HepG2 (cell line): ENCODE data around the gene MMUT. TPM values are rescaled to one million over a fixed set of nuclear protein-coding genes. Genes with fewer than 3 reads are reported as not detected.
A peak's percentile ranks its signal among the peaks of the same experiment; 100 is the strongest.

Experiments used
- FIP1L1 ChIP-seq: fragments of 200-400 bp; formaldehyde crosslinking; IDR thresholded peaks from 2 replicates; pipeline ENCODE4 v1.6.1; 2018; ENCODE audit warnings: low read depth, mild to moderate bottlenecking, low read length, moderate library complexity, borderline replicate concordance; ENCODE audit not compliant: insufficient read depth
- IRF2 ChIP-seq: IDR thresholded peaks from 2 replicates; pipeline ENCODE4 v1.6.1; 2018; ENCODE audit warnings: missing genetic modification reagents, missing compliant biosample characterization
- KDM6A ChIP-seq: IDR thresholded peaks from 2 replicates; pipeline ENCODE4 v1.6.1; 2016; ENCODE audit warnings: low read depth
- MZF1 ChIP-seq: sonication (generic); formaldehyde crosslinking; IDR thresholded peaks from 2 replicates; pipeline ENCODE4 v1.8.1; 2023; ENCODE audit warnings: mild to moderate bottlenecking, missing genetic modification reagents, borderline replicate concordance
- PRMT3 ChIP-seq: sonication (generic); formaldehyde crosslinking; IDR thresholded peaks from 2 replicates; pipeline ENCODE4 v1.8.1; 2022; ENCODE audit warnings: low read depth, mild to moderate bottlenecking, moderate library complexity, missing genetic modification reagents, borderline replicate concordance
- RFXANK ChIP-seq: IDR thresholded peaks from 2 replicates; pipeline ENCODE4 v1.6.1; 2016
- SMARCC2 ChIP-seq: fragments of 450-650 bp; IDR thresholded peaks from 2 replicates; pipeline ENCODE4 v1.6.1; 2017; ENCODE audit warnings: antibody characterized with exemption, mild to moderate bottlenecking
- ZBTB3 ChIP-seq: sonication (generic); formaldehyde crosslinking; IDR thresholded peaks from 2 replicates; pipeline ENCODE4 v1.4.0; 2020; ENCODE audit warnings: low read depth, mild to moderate bottlenecking, moderate library complexity, missing genetic modification reagents, borderline replicate concordance
- ZFP36L1 ChIP-seq: sonication (generic); formaldehyde crosslinking; IDR thresholded peaks from 2 replicates; pipeline ENCODE4 v1.8.0; 2022; ENCODE audit warnings: mild to moderate bottlenecking, missing genetic modification reagents, moderate library complexity
- ZNF10 ChIP-seq: sonication (generic); formaldehyde crosslinking; IDR thresholded peaks from 2 replicates; pipeline ENCODE4 v1.4.0; 2020; ENCODE audit warnings: mild to moderate bottlenecking, low read depth, missing genetic modification reagents, borderline replicate concordance
- ZNF230 ChIP-seq: sonication (generic); formaldehyde crosslinking; IDR thresholded peaks from 2 replicates; pipeline ENCODE4 v1.4.0; 2020; ENCODE audit warnings: mild to moderate bottlenecking, missing genetic modification reagents
- ZNF329 ChIP-seq: sonication (generic); formaldehyde crosslinking; IDR thresholded peaks from 2 replicates; pipeline ENCODE4 v1.9.0; 2021; ENCODE audit warnings: low read depth, mild to moderate bottlenecking, missing genetic modification reagents
- ZNF562 ChIP-seq: sonication (generic); formaldehyde crosslinking; IDR thresholded peaks from 2 replicates; pipeline ENCODE4 v1.8.0; 2022; ENCODE audit warnings: missing genetic modification reagents, borderline replicate concordance
- ZNF589 ChIP-seq: sonication (generic); formaldehyde crosslinking; conservative IDR thresholded peaks from 2 replicates; pipeline ENCODE4 v1.8.0; 2022; ENCODE audit warnings: mild to moderate bottlenecking, moderate library complexity, missing genetic modification reagents
- ZNF607 ChIP-seq: sonication (generic); formaldehyde crosslinking; IDR thresholded peaks from 2 replicates; pipeline ENCODE4 v1.5.1; 2020; ENCODE audit warnings: missing genetic modification reagents, mild to moderate bottlenecking, borderline replicate concordance
- ZNF773 ChIP-seq: sonication (generic); formaldehyde crosslinking; IDR thresholded peaks from 2 replicates; pipeline ENCODE4 v1.4.0; 2020; ENCODE audit warnings: missing genetic modification reagents, borderline replicate concordance
- ZSCAN9 ChIP-seq: IDR thresholded peaks from 2 replicates; pipeline ENCODE4 v1.6.1; 2016; ENCODE audit warnings: borderline replicate concordance
- polyA plus RNA-seq, 8 experiments: library from polyadenylated mRNA; depleted of rRNA in 3 of 8; stranded (reverse) in 7 of 8; unstranded in 1 of 8; fragments of >200 nt; fragmentation: Illumina TruSeq in 4 of 8; extraction: Trizol in 4 of 8; gene quantifications; 2 replicates each; pipeline versions ENCODE4 v1.2.1 to v1.2.3, GENCODE V29; 2011 to 2016; ENCODE audit warnings: low read depth in 4 of 8, missing spikeins in 1 of 8, mixed read lengths in 1 of 8; ENCODE audit not compliant: insufficient read depth in 1 of 8
- total RNA-seq, 5 experiments: library from RNA; depleted of rRNA; stranded (reverse); fragments of >200 nt; fragmentation: Illumina TruSeq; extraction: Trizol; gene quantifications; 2 replicates each; pipeline ENCODE4 v1.2.3, GENCODE V29; 2016; ENCODE audit warnings: low read depth in 1 of 5
- TF ChIP-seq, protein P1 (sequence below): sonication (generic); formaldehyde crosslinking; IDR thresholded peaks from 2 replicates; pipeline ENCODE4 v1.5.1; 2020; ENCODE audit warnings: mild to moderate bottlenecking, missing genetic modification reagents, borderline replicate concordance
- TF ChIP-seq, protein P2 (sequence below): sonication (generic); formaldehyde crosslinking; IDR thresholded peaks from 2 replicates; pipeline ENCODE4 v1.4.0; 2020; ENCODE audit warnings: mild to moderate bottlenecking, missing genetic modification reagents
- TF ChIP-seq, protein P3 (sequence below): sonication (generic); formaldehyde crosslinking; IDR thresholded peaks from 2 replicates; pipeline ENCODE4 v1.5.1; 2020; ENCODE audit warnings: missing genetic modification reagents, mild to moderate bottlenecking, borderline replicate concordance
- TF ChIP-seq, protein P4 (sequence below): sonication (generic); formaldehyde crosslinking; IDR thresholded peaks from 2 replicates; pipeline ENCODE4 v1.4.0; 2020; ENCODE audit warnings: missing genetic modification reagents

Gene MMUT
- total and polyA plus RNA-seq, 2 of the 13 experiments (the other 11 are each of a cell fraction or from before 2014, with no cell fraction given), result 16.1 to 20.5 TPM

DNA sequence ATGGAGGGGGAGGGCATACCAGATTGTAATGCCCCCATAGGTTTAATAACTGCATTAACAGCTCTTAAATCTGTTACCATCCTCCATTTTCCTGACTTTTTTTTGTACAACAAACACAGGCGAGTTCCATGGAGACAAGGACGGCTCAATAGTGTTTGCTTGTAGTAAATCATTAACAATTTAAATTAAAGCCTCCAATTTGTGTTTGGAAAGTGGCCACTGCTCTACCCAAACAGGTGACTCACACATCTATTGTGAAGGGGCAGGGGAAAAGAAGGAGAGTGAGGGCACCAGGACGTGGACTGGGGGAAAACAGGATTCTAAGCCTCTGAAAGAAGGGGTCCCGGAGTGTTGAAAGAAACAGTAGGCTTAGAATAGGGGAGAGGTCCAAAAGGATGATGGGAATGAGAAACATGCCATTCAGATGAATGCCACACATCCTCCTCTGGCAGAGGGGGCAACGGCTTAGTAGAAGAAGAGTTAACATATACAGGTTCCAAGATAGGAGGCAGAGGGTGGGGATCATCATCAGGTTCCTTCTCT is 43.6 kb upstream of the MMUT start (continued):
- TF ChIP-seq, protein P1, sequence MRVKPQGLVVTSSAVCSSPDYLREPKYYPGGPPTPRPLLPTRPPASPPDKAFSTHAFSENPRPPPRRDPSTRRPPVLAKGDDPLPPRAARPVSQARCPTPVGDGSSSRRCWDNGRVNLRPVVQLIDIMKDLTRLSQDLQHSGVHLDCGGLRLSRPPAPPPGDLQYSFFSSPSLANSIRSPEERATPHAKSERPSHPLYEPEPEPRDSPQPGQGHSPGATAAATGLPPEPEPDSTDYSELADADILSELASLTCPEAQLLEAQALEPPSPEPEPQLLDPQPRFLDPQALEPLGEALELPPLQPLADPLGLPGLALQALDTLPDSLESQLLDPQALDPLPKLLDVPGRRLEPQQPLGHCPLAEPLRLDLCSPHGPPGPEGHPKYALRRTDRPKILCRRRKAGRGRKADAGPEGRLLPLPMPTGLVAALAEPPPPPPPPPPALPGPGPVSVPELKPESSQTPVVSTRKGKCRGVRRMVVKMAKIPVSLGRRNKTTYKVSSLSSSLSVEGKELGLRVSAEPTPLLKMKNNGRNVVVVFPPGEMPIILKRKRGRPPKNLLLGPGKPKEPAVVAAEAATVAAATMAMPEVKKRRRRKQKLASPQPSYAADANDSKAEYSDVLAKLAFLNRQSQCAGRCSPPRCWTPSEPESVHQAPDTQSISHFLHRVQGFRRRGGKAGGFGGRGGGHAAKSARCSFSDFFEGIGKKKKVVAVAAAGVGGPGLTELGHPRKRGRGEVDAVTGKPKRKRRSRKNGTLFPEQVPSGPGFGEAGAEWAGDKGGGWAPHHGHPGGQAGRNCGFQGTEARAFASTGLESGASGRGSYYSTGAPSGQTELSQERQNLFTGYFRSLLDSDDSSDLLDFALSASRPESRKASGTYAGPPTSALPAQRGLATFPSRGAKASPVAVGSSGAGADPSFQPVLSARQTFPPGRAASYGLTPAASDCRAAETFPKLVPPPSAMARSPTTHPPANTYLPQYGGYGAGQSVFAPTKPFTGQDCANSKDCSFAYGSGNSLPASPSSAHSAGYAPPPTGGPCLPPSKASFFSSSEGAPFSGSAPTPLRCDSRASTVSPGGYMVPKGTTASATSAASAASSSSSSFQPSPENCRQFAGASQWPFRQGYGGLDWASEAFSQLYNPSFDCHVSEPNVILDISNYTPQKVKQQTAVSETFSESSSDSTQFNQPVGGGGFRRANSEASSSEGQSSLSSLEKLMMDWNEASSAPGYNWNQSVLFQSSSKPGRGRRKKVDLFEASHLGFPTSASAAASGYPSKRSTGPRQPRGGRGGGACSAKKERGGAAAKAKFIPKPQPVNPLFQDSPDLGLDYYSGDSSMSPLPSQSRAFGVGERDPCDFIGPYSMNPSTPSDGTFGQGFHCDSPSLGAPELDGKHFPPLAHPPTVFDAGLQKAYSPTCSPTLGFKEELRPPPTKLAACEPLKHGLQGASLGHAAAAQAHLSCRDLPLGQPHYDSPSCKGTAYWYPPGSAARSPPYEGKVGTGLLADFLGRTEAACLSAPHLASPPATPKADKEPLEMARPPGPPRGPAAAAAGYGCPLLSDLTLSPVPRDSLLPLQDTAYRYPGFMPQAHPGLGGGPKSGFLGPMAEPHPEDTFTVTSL (CRISPR knock-in tag), result peak; percentile 55; the same call in 1 of the 2 replicates
- TF ChIP-seq ZNF10 (no peak), PRMT3 (no peak), ZNF329 (CRISPR knock-in tag) (no peak), SMARCC2 (no peak), MZF1 (no peak), KDM6A (CRISPR knock-in tag) (peak; percentile 64; the same call in 1 of the 2 replicates), ZFP36L1 (CRISPR knock-in tag) (no peak; the same call in 1 of the 2 replicates), FIP1L1 (no peak), RFXANK (CRISPR knock-in tag) (no peak), ZNF589 (CRISPR knock-in tag) (no peak), ZBTB3 (CRISPR knock-in tag) (no peak), ZNF230 (no peak), ZNF607 (CRISPR knock-in tag) (0 out of 2 replicates have a peak, but pooled peaks have one; percentile 58), ZNF562 (no peak), ZNF773 (no peak), ZSCAN9 (no peak), IRF2 (CRISPR knock-in tag) (no peak)
- TF ChIP-seq, protein P2, sequence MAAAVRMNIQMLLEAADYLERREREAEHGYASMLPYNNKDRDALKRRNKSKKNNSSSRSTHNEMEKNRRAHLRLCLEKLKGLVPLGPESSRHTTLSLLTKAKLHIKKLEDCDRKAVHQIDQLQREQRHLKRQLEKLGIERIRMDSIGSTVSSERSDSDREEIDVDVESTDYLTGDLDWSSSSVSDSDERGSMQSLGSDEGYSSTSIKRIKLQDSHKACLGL (CRISPR knock-in tag), result no peak
- TF ChIP-seq, protein P3, sequence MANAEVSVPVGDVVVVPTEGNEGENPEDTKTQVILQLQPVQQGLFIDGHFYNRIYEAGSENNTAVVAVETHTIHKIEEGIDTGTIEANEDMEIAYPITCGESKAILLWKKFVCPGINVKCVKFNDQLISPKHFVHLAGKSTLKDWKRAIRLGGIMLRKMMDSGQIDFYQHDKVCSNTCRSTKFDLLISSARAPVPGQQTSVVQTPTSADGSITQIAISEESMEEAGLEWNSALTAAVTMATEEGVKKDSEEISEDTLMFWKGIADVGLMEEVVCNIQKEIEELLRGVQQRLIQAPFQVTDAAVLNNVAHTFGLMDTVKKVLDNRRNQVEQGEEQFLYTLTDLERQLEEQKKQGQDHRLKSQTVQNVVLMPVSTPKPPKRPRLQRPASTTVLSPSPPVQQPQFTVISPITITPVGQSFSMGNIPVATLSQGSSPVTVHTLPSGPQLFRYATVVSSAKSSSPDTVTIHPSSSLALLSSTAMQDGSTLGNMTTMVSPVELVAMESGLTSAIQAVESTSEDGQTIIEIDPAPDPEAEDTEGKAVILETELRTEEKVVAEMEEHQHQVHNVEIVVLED (CRISPR knock-in tag), result no peak
- TF ChIP-seq, protein P4, sequence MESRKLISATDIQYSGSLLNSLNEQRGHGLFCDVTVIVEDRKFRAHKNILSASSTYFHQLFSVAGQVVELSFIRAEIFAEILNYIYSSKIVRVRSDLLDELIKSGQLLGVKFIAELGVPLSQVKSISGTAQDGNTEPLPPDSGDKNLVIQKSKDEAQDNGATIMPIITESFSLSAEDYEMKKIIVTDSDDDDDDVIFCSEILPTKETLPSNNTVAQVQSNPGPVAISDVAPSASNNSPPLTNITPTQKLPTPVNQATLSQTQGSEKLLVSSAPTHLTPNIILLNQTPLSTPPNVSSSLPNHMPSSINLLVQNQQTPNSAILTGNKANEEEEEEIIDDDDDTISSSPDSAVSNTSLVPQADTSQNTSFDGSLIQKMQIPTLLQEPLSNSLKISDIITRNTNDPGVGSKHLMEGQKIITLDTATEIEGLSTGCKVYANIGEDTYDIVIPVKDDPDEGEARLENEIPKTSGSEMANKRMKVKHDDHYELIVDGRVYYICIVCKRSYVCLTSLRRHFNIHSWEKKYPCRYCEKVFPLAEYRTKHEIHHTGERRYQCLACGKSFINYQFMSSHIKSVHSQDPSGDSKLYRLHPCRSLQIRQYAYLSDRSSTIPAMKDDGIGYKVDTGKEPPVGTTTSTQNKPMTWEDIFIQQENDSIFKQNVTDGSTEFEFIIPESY (CRISPR knock-in tag), result no peak
